ENCODE results near the gene PPM1H.

GRCh38 chr12:62640910-62641448 lies 294.0 kb downstream of the PPM1H start:
- TF ChIP-seq RAD21 (IDR thresholded peaks at IDR 0.05; ENCODE audit: low read length) (no peak), REST (IDR thresholded peaks at IDR 0.05; ENCODE audit: low read depth, low read length) (no peak), CTCF (IDR thresholded peaks at IDR 0.05) (no peak), EP300 (IDR thresholded peaks at IDR 0.05; ENCODE audit: borderline replicate concordance in 1 of 2, low read depth in 1 of 2, low read length in 1 of 2) (no peak), FOXJ3 (CRISPR knock-in tag; IDR thresholded peaks at IDR 0.05) (no peak)
